Trophoblast cell (in vitro differentiated cells and primary cell): ENCODE results near the gene TTC28.
A peak's percentile ranks its signal among the peaks of the same experiment; 100 is the strongest.

Source experiments
- DNase-seq, 2 donors: peaks; one replicate each; pipeline ENCODE4 v3.0.0-alpha.2; 2016
- H2AFZ ChIP-seq: 2 replicates; pipeline ENCODE4 v1.6.1; 2013; ENCODE audit warnings: low read length, moderate library complexity, mild to moderate bottlenecking; ENCODE audit not compliant: insufficient read depth, poor library complexity
- H2AK5ac ChIP-seq: 2 replicates; pipeline ENCODE4 v1.6.1; 2013; ENCODE audit warnings: mild to moderate bottlenecking, low read length
- H2BK120ac ChIP-seq: 2 replicates; pipeline ENCODE4 v1.6.1; 2013; ENCODE audit warnings: low read length, mild to moderate bottlenecking, moderate library complexity; ENCODE audit not compliant: insufficient read depth, poor library complexity
- H2BK12ac ChIP-seq: 2 replicates; pipeline ENCODE4 v1.6.1; 2013; ENCODE audit warnings: mild to moderate bottlenecking, low read length, moderate library complexity
- H2BK5ac ChIP-seq: 2 replicates; pipeline ENCODE4 v1.6.1; 2013; ENCODE audit warnings: low read length, low read depth, moderate library complexity, mild to moderate bottlenecking; ENCODE audit not compliant: poor library complexity
- H3K14ac ChIP-seq: 2 replicates; pipeline ENCODE4 v1.6.1; 2013; ENCODE audit warnings: mild to moderate bottlenecking, low read length
- H3K18ac ChIP-seq: 2 replicates; pipeline ENCODE4 v1.6.1; 2013; ENCODE audit warnings: mild to moderate bottlenecking, low read length
- H3K23ac ChIP-seq: 2 replicates; pipeline ENCODE4 v1.6.1; 2013; ENCODE audit warnings: low read length
- H3K27ac ChIP-seq: 2 replicates; pipeline ENCODE4 v1.5.1; 2013; ENCODE audit warnings: low read depth, mild to moderate bottlenecking, inconsistent platforms, low read length, moderate library complexity
- H3K27me3 ChIP-seq: 2 replicates; pipeline ENCODE4 v1.6.1; 2013; ENCODE audit warnings: inconsistent platforms, mild to moderate bottlenecking, low read length, moderate library complexity; ENCODE audit not compliant: insufficient read depth
- H3K36me3 ChIP-seq, 2 experiments: 1 replicate in 1 of 2; 2 replicates in 1 of 2; pipeline ENCODE4 v1.6.1; 2013; ENCODE audit warnings: low read length in 2 of 2, mild to moderate bottlenecking in 2 of 2, moderate library complexity in 1 of 2; ENCODE audit not compliant: insufficient read depth in 2 of 2, control insufficient read depth in 1 of 2
- H3K4ac ChIP-seq: 2 replicates; pipeline ENCODE4 v1.6.1; 2013; ENCODE audit warnings: low read depth, mild to moderate bottlenecking, low read length, moderate library complexity
- H3K4me1 ChIP-seq, 2 experiments: 1 replicate in 1 of 2; 2 replicates in 1 of 2; pipeline ENCODE4 v1.6.1; 2013; ENCODE audit warnings: low read length in 2 of 2, mild to moderate bottlenecking in 2 of 2, moderate library complexity in 1 of 2; ENCODE audit not compliant: insufficient read depth in 2 of 2, control insufficient read depth in 1 of 2
- H3K4me2 ChIP-seq: 2 replicates; pipeline ENCODE4 v1.6.1; 2013; ENCODE audit warnings: inconsistent platforms, mild to moderate bottlenecking, low read length, moderate library complexity
- H3K4me3 ChIP-seq: 2 replicates; pipeline ENCODE4 v1.5.1; 2013; ENCODE audit warnings: mild to moderate bottlenecking, low read depth, low read length, inconsistent platforms
- H3K79me1 ChIP-seq: one replicate; pipeline ENCODE4 v1.6.1; 2013; ENCODE audit warnings: low read length
- H3K79me2 ChIP-seq: 2 replicates; pipeline ENCODE4 v1.6.1; 2013; ENCODE audit warnings: low read length, mild to moderate bottlenecking; ENCODE audit not compliant: control insufficient read depth, insufficient read depth, poor library complexity
- H3K9ac ChIP-seq: 2 replicates; pipeline ENCODE4 v1.6.1; 2013; ENCODE audit warnings: mild to moderate bottlenecking, low read length
- H3K9me3 ChIP-seq: 2 replicates; pipeline ENCODE4 v1.6.1; 2013; ENCODE audit warnings: low read depth, mild to moderate bottlenecking, control low read depth, inconsistent platforms, low read length; ENCODE audit not compliant: insufficient read depth
- H4K12ac ChIP-seq: 2 replicates; pipeline ENCODE4 v1.6.1; 2013; ENCODE audit warnings: low read depth, mild to moderate bottlenecking, low read length, moderate library complexity
- H4K8ac ChIP-seq: 2 replicates; pipeline ENCODE4 v1.6.1; 2013; ENCODE audit warnings: low read depth, mild to moderate bottlenecking, low read length, moderate library complexity
- H4K91ac ChIP-seq: one replicate; pipeline ENCODE4 v1.6.1; 2013; ENCODE audit warnings: low read depth, mild to moderate bottlenecking, low read length, moderate library complexity
- WGBS: extraction: QIAGEN DNeasy Blood & Tissue Kit; methylation state at CpG from one replicate; pipeline ENCODE4 v1.1.7; 2013; ENCODE audit warnings: missing lambda C conversion rate; ENCODE audit not compliant: insufficient read length, insufficient coverage; ENCODE audit errors: extremely low coverage; 5-methylcytosine and 5-hydroxymethylcytosine counted together

TTC28 gene

DNA sequence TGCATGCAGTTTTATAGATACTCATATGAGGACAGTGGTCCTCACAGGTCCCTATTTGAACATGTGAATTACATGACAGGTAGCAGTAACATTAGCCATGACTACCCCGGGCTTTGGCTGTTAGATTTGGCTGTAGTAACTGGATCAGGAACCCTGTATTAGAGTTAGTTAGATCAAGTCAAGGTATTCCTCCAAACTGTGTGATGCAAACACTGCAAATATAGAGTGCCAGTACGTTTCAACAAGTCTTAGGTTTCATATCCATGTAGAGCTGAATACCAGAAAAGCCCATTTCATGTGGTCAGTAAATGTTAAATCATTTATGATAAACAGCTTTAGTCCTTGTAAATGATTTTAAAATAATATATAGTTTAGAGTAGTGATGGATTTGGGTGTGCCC lies 731.1 kb downstream of the TTC28 start:
- DNase-seq = no peak
- Histone ChIP-seq H3K23ac (no peak overlapping the region), H3K9ac (no peak overlapping the region), H3K4me2 (no peak overlapping the region), H3K4me1 (peaks cover 0 to 3% of the 10 kb centered on the region in 2 experiments), H4K91ac (no peak overlapping the region), H3K79me2 (no peaks in the 10 kb centered on the region), H3K36me3 (no peaks in the 10 kb centered on the region), H2BK5ac (no peak overlapping the region), H3K79me1 (no peaks in the 10 kb centered on the region), H3K27ac (no peak overlapping the region), H3K18ac (no peak overlapping the region), H3K4me3 (no peak overlapping the region), H4K12ac (no peak overlapping the region), H2AK5ac (no peak overlapping the region), H3K4ac (no peak overlapping the region), H2BK12ac (no peak overlapping the region), H3K9me3 (no peaks in the 10 kb centered on the region), H2AFZ (no peak overlapping the region), H3K14ac (no peak overlapping the region), H3K27me3 (no peaks in the 10 kb centered on the region), H2BK120ac (no peak overlapping the region), H4K8ac (no peak overlapping the region)
- no CpG with 5 or more reads among the region's 2 CpGs for WGBS

GRCh38 chr22:27947448-27947847 lies 732.2 kb downstream of the TTC28 start:
- H3K9ac ChIP-seq = no peak overlapping the region
- H2BK12ac ChIP-seq = no peak overlapping the region
- no CpG with 5 or more reads among the region's 4 CpGs for WGBS
- H2BK120ac ChIP-seq = no peak overlapping the region
- no peaks in the 10 kb centered on the region for H3K79me1 ChIP-seq
- peak in 1 of 2 donors; percentile 11 for DNase-seq
- no peak overlapping the region for H4K91ac ChIP-seq
- no peak overlapping the region for H3K23ac ChIP-seq
- no peak overlapping the region for H3K27ac ChIP-seq
- H3K4me1 ChIP-seq = peaks cover 0 to 3% of the 10 kb centered on the region in 2 experiments
- H3K79me2 ChIP-seq = no peaks in the 10 kb centered on the region
- H3K4me3 ChIP-seq = no peak overlapping the region
- H2BK5ac ChIP-seq = no peak overlapping the region
- H3K4me2 ChIP-seq = no peak overlapping the region
- H3K14ac ChIP-seq = no peak overlapping the region
- no peak overlapping the region for H3K18ac ChIP-seq
- H4K12ac ChIP-seq = no peak overlapping the region
- no peak overlapping the region for H2AK5ac ChIP-seq
- peaks cover 0 to 2% of the 10 kb centered on the region in 2 experiments for H3K36me3 ChIP-seq
- H3K4ac ChIP-seq = no peak overlapping the region
- H3K9me3 ChIP-seq = no peaks in the 10 kb centered on the region
- H3K27me3 ChIP-seq = no peaks in the 10 kb centered on the region
- H4K8ac ChIP-seq = no peak overlapping the region
- H2AFZ ChIP-seq = no peak overlapping the region

DNA sequence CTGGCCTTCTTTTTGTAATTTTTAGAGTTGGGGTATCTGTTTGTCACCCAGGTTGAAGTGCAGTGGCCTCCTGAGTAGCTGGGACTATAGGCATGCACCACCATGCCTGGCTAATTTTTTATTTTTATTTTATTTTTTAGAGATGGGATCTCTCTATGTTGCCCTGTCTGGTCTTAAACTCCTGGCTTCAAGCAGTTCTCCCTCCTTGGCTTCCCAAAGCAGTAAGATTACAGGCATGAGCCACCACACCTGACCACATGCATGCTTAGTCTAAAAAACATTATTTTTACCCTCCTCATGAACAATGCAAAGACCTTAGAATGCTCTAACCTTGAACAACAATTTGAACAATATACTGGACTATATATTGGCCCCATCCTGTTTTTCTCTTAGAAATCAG lies 738.5 kb downstream of the TTC28 start:
- no peak for DNase-seq
- H3K27ac ChIP-seq = no peak overlapping the region
- H3K14ac ChIP-seq = no peak overlapping the region
- H3K27me3 ChIP-seq = no peaks in the 10 kb centered on the region
- H3K9me3 ChIP-seq = no peaks in the 10 kb centered on the region
- H4K91ac ChIP-seq = no peak overlapping the region
- no peak overlapping the region for H2AFZ ChIP-seq
- no peak overlapping the region for H3K9ac ChIP-seq
- H3K23ac ChIP-seq = no peak overlapping the region
- no peak overlapping the region for H2BK12ac ChIP-seq
- H3K4me2 ChIP-seq = no peak overlapping the region
- H3K79me1 ChIP-seq = no peaks in the 10 kb centered on the region
- no peak overlapping the region for H2BK5ac ChIP-seq
- H2BK120ac ChIP-seq = no peak overlapping the region
- H3K36me3 ChIP-seq = peaks cover 2 to 4% of the 10 kb centered on the region in 2 experiments
- H3K4me1 ChIP-seq = no peaks in the 10 kb centered on the region
- no peak overlapping the region for H3K4ac ChIP-seq
- H2AK5ac ChIP-seq = no peak overlapping the region
- no peak overlapping the region for H4K8ac ChIP-seq
- H3K18ac ChIP-seq = no peak overlapping the region
- H4K12ac ChIP-seq = no peak overlapping the region
- H3K79me2 ChIP-seq = no peaks in the 10 kb centered on the region
- no peak overlapping the region for H3K4me3 ChIP-seq

GRCh38 chr22:27937453-27937852 lies 742.2 kb downstream of the TTC28 start:
- H3K4ac ChIP-seq = no peak overlapping the region

More at GRCh38 chr22:27937453-27937852, 742.2 kb downstream of the TTC28 start:
- no peak overlapping the region for H4K8ac ChIP-seq
- no peak overlapping the region for H3K4me2 ChIP-seq
- H3K4me3 ChIP-seq = no peak overlapping the region
- H3K27ac ChIP-seq = no peak overlapping the region
- no peaks in the 10 kb centered on the region for H3K79me2 ChIP-seq
- no peak overlapping the region for H3K18ac ChIP-seq
- H3K14ac ChIP-seq = no peak overlapping the region
- H3K9me3 ChIP-seq = no peaks in the 10 kb centered on the region
- H3K36me3 ChIP-seq = peaks cover 0 to 4% of the 10 kb centered on the region in 2 experiments
- no peak overlapping the region for H4K12ac ChIP-seq
- no peak for DNase-seq
- no peak overlapping the region for H2AK5ac ChIP-seq
- H3K9ac ChIP-seq = no peak overlapping the region
- H2AFZ ChIP-seq = no peak overlapping the region
- WGBS = no CpG with 5 or more reads among the region's 2 CpGs
- H4K91ac ChIP-seq = no peak overlapping the region
- H2BK120ac ChIP-seq = no peak overlapping the region
- H2BK5ac ChIP-seq = no peak overlapping the region
- no peak overlapping the region for H3K23ac ChIP-seq
- H3K27me3 ChIP-seq = no peaks in the 10 kb centered on the region
- H3K4me1 ChIP-seq = no peaks in the 10 kb centered on the region
- H2BK12ac ChIP-seq = no peak overlapping the region
- H3K79me1 ChIP-seq = no peaks in the 10 kb centered on the region
